ENCODE measurements around the gene RMDN2.

RMDN2 gene

GRCh38 chr2:37925063-37925897 lies at the start of gene RMDN2:
Gene RMDN2 (plus strand): TSS chr2:37925287. CDS start chr2:37929278, 3,991 bp downstream.
- DNase-seq = peak; percentile 72

GRCh38 chr2:37875403-37875906 lies 49.6 kb upstream of the RMDN2 start:
- no peak for DNase-seq

- no peak for DNase-seq
Observed at GRCh38 chr2:37876227-37876626, 48.9 kb upstream of the RMDN2 start.

- no peak for DNase-seq
Observed at GRCh38 chr2:37877457-37878315, 47.4 kb upstream of the RMDN2 start.

- DNase-seq = no peak
Observed at GRCh38 chr2:37878536-37878935, 46.6 kb upstream of the RMDN2 start.

GRCh38 chr2:37880551-37880950 lies 44.5 kb upstream of the RMDN2 start:
- DNase-seq = no peak

GRCh38 chr2:37881397-37881796 lies 43.7 kb upstream of the RMDN2 start:
- DNase-seq = no peak

GRCh38 chr2:37882036-37882435 lies 43.1 kb upstream of the RMDN2 start:
- DNase-seq = no peak

GRCh38 chr2:37883518-37883917 lies 41.6 kb upstream of the RMDN2 start:
- DNase-seq = no peak

GRCh38 chr2:37885329-37885993 lies 39.6 kb upstream of the RMDN2 start:
- no peak for DNase-seq

GRCh38 chr2:37886745-37887144 lies 38.3 kb upstream of the RMDN2 start:
- no peak for DNase-seq

- DNase-seq = no peak
Observed at GRCh38 chr2:37887286-37887685, 37.8 kb upstream of the RMDN2 start.

GRCh38 chr2:37890893-37891495 lies 34.1 kb upstream of the RMDN2 start:
- DNase-seq = peak; percentile 66

- DNase-seq = no peak
Observed at GRCh38 chr2:37891846-37892435, 33.1 kb upstream of the RMDN2 start.

GRCh38 chr2:37892436-37893114 lies 32.5 kb upstream of the RMDN2 start:
- DNase-seq = no peak

GRCh38 chr2:37893327-37893726 lies 31.8 kb upstream of the RMDN2 start:
- DNase-seq = no peak

- no peak for DNase-seq
Observed at GRCh38 chr2:37894047-37894446, 31.0 kb upstream of the RMDN2 start.

GRCh38 chr2:37894601-37895000 lies 30.5 kb upstream of the RMDN2 start:
- DNase-seq = no peak

- no peak for DNase-seq
Observed at GRCh38 chr2:37895140-37895539, 29.9 kb upstream of the RMDN2 start.

- no peak for DNase-seq
Observed at GRCh38 chr2:37896319-37896718, 28.8 kb upstream of the RMDN2 start.

GRCh38 chr2:37897511-37897910 lies 27.6 kb upstream of the RMDN2 start:
- DNase-seq = no peak

- DNase-seq = no peak
Observed at GRCh38 chr2:37898448-37898847, 26.6 kb upstream of the RMDN2 start.
